ENCODE results near the gene RIMKLB.

GRCh38 chr12:8702159-8702558 lies 4.4 kb downstream of the RIMKLB start:
- TF ChIP-seq CTCF (IDR thresholded peaks at IDR 0.05; ENCODE audit: insufficient read depth, low read length), result no peak
- TF ChIP-seq POLR2AphosphoS5 (IDR thresholded peaks at IDR 0.05; ENCODE audit: low read depth), result no peak

Measured in HL-60 (cell line).